Nephron progenitor cell (in vitro differentiated cells): Measurements from ENCODE around the gene BRAF.
"Not testable (repeated sequence)": the region's sequence is repeated elsewhere in the genome, so short reads cannot be mapped to it uniquely, and the experiment has no call there.

ENCODE experiments used
- DNase-seq: peaks from one replicate; pipeline ENCODE4 v3.0.0; 2021
- H3K27ac Mint-ChIP-seq: 2 replicates; pipeline ENCODE4 v1.8.0; 2021; ENCODE audit warnings: mild to moderate bottlenecking, moderate library complexity, mixed read lengths
- H3K27me3 Mint-ChIP-seq: 2 replicates; pipeline ENCODE4 v1.8.0; 2021; ENCODE audit warnings: mild to moderate bottlenecking, low read depth, mixed read lengths; ENCODE audit not compliant: poor library complexity
- H3K36me3 Mint-ChIP-seq: 2 replicates; pipeline ENCODE4 v1.8.0; 2021; ENCODE audit warnings: low read depth, mixed read lengths
- H3K4me1 Mint-ChIP-seq: 2 replicates; pipeline ENCODE4 v1.8.0; 2021; ENCODE audit warnings: mixed read lengths
- H3K4me3 Mint-ChIP-seq: 2 replicates; pipeline ENCODE4 v1.8.0; 2021; ENCODE audit warnings: mild to moderate bottlenecking, moderate library complexity, mixed read lengths
- H3K9me3 Mint-ChIP-seq: 2 replicates; pipeline ENCODE4 v1.8.0; 2021; ENCODE audit warnings: mild to moderate bottlenecking, moderate library complexity, mixed read lengths
- CTCF ChIP-seq: fragments of 200-600 bp; sonication (generic); IDR thresholded peaks from 2 replicates; pipeline ENCODE4 v1.5.0; 2021; ENCODE audit warnings: antibody characterized with exemption

BRAF gene

DNA sequence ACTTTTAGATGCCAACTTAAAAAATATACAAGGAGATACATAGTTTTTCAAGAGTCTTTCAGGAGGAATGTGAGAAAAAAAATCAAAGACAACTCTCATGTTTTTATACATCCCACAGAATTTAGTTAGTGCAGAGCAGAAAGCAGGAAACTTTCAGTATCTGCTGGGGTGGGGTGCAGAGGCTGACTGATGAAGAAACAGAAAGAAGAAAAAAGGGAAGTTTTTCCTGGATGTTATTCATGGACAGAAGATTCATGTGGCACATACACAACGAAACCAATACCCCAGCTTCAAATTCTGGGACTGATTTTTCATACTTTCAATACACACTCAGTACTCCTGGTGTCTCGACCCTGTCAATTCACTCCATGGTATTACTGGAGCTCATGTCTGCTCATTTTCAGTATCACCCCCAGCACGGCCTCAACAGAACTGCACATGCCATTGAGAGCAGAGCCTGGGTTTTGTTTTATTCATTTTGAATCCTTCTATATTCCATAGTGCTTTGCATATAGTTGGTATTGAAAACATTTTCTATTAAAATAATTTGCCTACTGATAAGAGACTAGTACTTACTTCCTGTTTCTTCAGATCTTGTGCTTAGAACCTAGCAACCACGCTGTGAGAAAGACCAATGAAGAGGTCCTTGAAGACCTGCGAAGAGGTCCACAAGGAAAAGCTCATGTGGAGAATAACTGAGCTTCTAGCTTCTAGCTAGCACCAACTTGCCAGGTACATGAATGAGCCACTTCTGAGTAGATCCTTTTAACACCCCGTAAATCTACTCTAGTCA lies 179.3 kb downstream of the BRAF start:
- no peak for DNase-seq
- Mint-ChIP-seq H3K4me1 (peaks cover 16% of the 10 kb centered on the region), H3K27ac (no peak overlapping the region), H3K4me3 (no peak overlapping the region), H3K9me3 (no peaks in the 10 kb centered on the region), H3K36me3 (peaks cover 24% of the 10 kb centered on the region), H3K27me3 (no peaks in the 10 kb centered on the region)
- TF ChIP-seq CTCF = no peak

DNA sequence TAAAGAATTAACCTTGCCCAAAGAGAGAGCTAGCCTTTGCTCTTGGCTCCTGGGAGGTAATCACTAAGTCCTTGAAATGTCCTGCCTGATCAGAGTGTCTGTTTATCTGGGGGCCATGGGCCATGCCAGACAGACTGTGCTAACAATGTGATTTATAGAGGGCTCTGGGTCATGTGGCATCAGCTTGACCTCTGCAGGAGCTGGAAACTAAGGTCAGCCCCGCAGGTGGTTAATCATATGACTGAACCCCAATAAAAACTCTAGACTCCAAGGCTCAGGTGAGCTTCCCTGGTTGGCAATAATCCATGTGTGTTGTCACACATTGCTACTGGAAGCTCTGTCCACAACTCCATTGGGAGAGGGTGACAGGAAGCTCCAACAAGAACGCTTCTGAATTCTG lies 180.7 kb downstream of the BRAF start:
- Mint-ChIP-seq H3K36me3 (peaks cover 29% of the 10 kb centered on the region), H3K27ac (no peak overlapping the region), H3K4me3 (no peak overlapping the region), H3K27me3 (no peaks in the 10 kb centered on the region), H3K9me3 (no peaks in the 10 kb centered on the region), H3K4me1 (peaks cover 16% of the 10 kb centered on the region)
- no peak for TF ChIP-seq CTCF
- no peak for DNase-seq

- Mint-ChIP-seq H3K4me1 (peaks cover 16% of the 10 kb centered on the region), H3K36me3 (peaks cover 35% of the 10 kb centered on the region)
- H3K9me3 Mint-ChIP-seq, H3K27ac Mint-ChIP-seq, DNase-seq, H3K4me3 Mint-ChIP-seq, H3K27me3 Mint-ChIP-seq: not testable (repeated sequence)
Measured at GRCh38 chr7:140743255-140743654, 181.5 kb downstream of the BRAF start.

GRCh38 chr7:140738280-140738679 lies 186.4 kb downstream of the BRAF start:
- H3K27me3 Mint-ChIP-seq = no peaks in the 10 kb centered on the region
- H3K36me3 Mint-ChIP-seq = peaks cover 62% of the 10 kb centered on the region
- H3K9me3 Mint-ChIP-seq = no peaks in the 10 kb centered on the region

GRCh38 chr7:140734729-140735128 lies 190.0 kb downstream of the BRAF start:
- H3K27ac Mint-ChIP-seq = no peak overlapping the region
- no peaks in the 10 kb centered on the region for H3K4me1 Mint-ChIP-seq
- DNase-seq = no peak
- no peak for TF ChIP-seq CTCF
- H3K9me3 Mint-ChIP-seq = no peaks in the 10 kb centered on the region
- peaks cover 7% of the 10 kb centered on the region for H3K27me3 Mint-ChIP-seq
- H3K4me3 Mint-ChIP-seq = no peak overlapping the region
- peaks cover 75% of the 10 kb centered on the region for H3K36me3 Mint-ChIP-seq

More at GRCh38 chr7:140738280-140738679, 186.4 kb downstream of the BRAF start:
- Mint-ChIP-seq H3K4me1 (peaks cover 9% of the 10 kb centered on the region), H3K27ac (peak overlapping the region; percentile 54), H3K4me3 (no peak overlapping the region)
- DNase-seq = no peak
- no peak for TF ChIP-seq CTCF

GRCh38 chr7:140734096-140734495 lies 190.6 kb downstream of the BRAF start:
- H3K36me3 Mint-ChIP-seq = peaks cover 71% of the 10 kb centered on the region
- H3K27me3 Mint-ChIP-seq = peaks cover 7% of the 10 kb centered on the region
- no peaks in the 10 kb centered on the region for H3K4me1 Mint-ChIP-seq
- DNase-seq = no peak
- no peak for TF ChIP-seq CTCF
- no peaks in the 10 kb centered on the region for H3K9me3 Mint-ChIP-seq
- no peak overlapping the region for H3K4me3 Mint-ChIP-seq
- H3K27ac Mint-ChIP-seq = no peak overlapping the region
